PC-3 (cell line): ENCODE data around the gene STX7.

ENCODE experiments used
- CTCF ChIP-seq: fragments of 300-600 bp; sonication (generic); conservative IDR thresholded peaks from 2 replicates; pipeline ENCODE4 v1.5.1; 2017; ENCODE audit warnings: antibody characterized with exemption, low read depth, mild to moderate bottlenecking, low read length
- EZH2phosphoT487 ChIP-seq: fragments of 300-600 bp; sonication (generic); IDR thresholded peaks from 2 replicates; pipeline ENCODE4 v1.6.1; 2018; ENCODE audit warnings: mild to moderate bottlenecking, antibody characterized with exemption, low read length, borderline replicate concordance

- TF ChIP-seq CTCF (no peak), EZH2phosphoT487 (no peak)
These were observed 25.2 kb downstream of the STX7 start for GRCh38 chr6:132487762-132488161.
